GM23338 (cell line): ENCODE data around the gene APP. TPM values are rescaled to one million over a fixed set of nuclear protein-coding genes. Genes with fewer than 3 reads are reported as not detected.

ENCODE experiments used
- ATAC-seq: fragments of 200-7000 bp; cut with Tn5 transposase; 3 replicates; pipeline ENCODE4 v1.9.1; 2020
- DNase-seq: peaks from one replicate; pipeline ENCODE4 v3.0.0-alpha.2; 2015; ENCODE audit warnings: low spot score
- H2AFZ ChIP-seq: fragments of 200-600 bp; sonication (generic); 2 replicates; pipeline ENCODE4 v1.8.0; 2016; ENCODE audit warnings: antibody characterized with exemption, mild to moderate bottlenecking, moderate library complexity
- H3F3A ChIP-seq: fragments of 200-600 bp; sonication (generic); replicated peaks from 2 replicates; pipeline ENCODE4 v1.8.0; 2017; ENCODE audit warnings: antibody characterized with exemption, mixed run types, low read depth
- H3K27ac ChIP-seq: fragments of 200-600 bp; sonication (generic); 2 replicates; pipeline ENCODE4 v1.6.1; 2016; ENCODE audit warnings: low read depth
- H3K27me3 ChIP-seq: fragments of 200-600 bp; sonication (generic); 2 replicates; pipeline ENCODE4 v1.8.0; 2016; ENCODE audit warnings: mild to moderate bottlenecking, mixed run types, moderate library complexity; ENCODE audit not compliant: insufficient read depth
- H3K36me3 ChIP-seq: fragments of 200-600 bp; sonication (generic); 2 replicates; pipeline ENCODE4 v1.8.0; 2016; ENCODE audit warnings: mild to moderate bottlenecking; ENCODE audit not compliant: insufficient read depth
- H3K4me1 ChIP-seq: fragments of 200-600 bp; sonication (generic); 2 replicates; pipeline ENCODE4 v1.8.0; 2016; ENCODE audit warnings: mild to moderate bottlenecking, moderate library complexity; ENCODE audit not compliant: insufficient read depth
- H3K4me2 ChIP-seq: fragments of 200-600 bp; sonication (generic); 2 replicates; pipeline ENCODE4 v1.7.1; 2017; ENCODE audit warnings: mixed run types
- H3K4me3 ChIP-seq: fragments of 200-600 bp; sonication (generic); 2 replicates; pipeline ENCODE4 v1.6.1; 2016; ENCODE audit warnings: mixed run types
- H3K79me2 ChIP-seq: fragments of 200-600 bp; sonication (generic); replicated peaks from 2 replicates; pipeline ENCODE4 v1.8.0; 2017; ENCODE audit warnings: mild to moderate bottlenecking; ENCODE audit not compliant: insufficient read depth
- H3K9me2 ChIP-seq: fragments of 200-600 bp; sonication (generic); 2 replicates; pipeline ENCODE4 v1.8.0; 2017; ENCODE audit not compliant: insufficient read depth
- H4K20me1 ChIP-seq: fragments of 200-600 bp; sonication (generic); replicated peaks from 2 replicates; pipeline ENCODE4 v1.8.0; 2017; ENCODE audit warnings: mild to moderate bottlenecking; ENCODE audit not compliant: insufficient read depth
- H3K27ac Mint-ChIP-seq: 2 replicates; pipeline ENCODE4 v1.8.0; 2020; ENCODE audit warnings: inconsistent platforms, mild to moderate bottlenecking, moderate library complexity, mixed read lengths
- H3K27me3 Mint-ChIP-seq: 3 replicates; pipeline ENCODE4 v1.8.0; 2022; ENCODE audit warnings: low read depth, mild to moderate bottlenecking, moderate library complexity, mixed read lengths, inconsistent platforms; ENCODE audit not compliant: insufficient read depth, poor library complexity
- H3K36me3 Mint-ChIP-seq: 3 replicates; pipeline ENCODE4 v1.8.0; 2021; ENCODE audit warnings: low read depth, mild to moderate bottlenecking, inconsistent platforms, moderate library complexity, mixed read lengths
- H3K4me1 Mint-ChIP-seq: 3 replicates; pipeline ENCODE4 v1.8.0; 2020; ENCODE audit warnings: mild to moderate bottlenecking, inconsistent platforms, mixed read lengths
- H3K4me3 Mint-ChIP-seq: 3 replicates; pipeline ENCODE4 v1.8.0; 2021; ENCODE audit warnings: moderate library complexity, mild to moderate bottlenecking, inconsistent platforms, mixed read lengths
- H3K9me3 Mint-ChIP-seq: 3 replicates; pipeline ENCODE4 v1.8.0; 2020; ENCODE audit warnings: moderate library complexity, mild to moderate bottlenecking, inconsistent platforms, mixed read lengths
- CREB1 ChIP-seq: fragments of 250-450 bp; sonication (Bioruptor Pico); IDR thresholded peaks from 2 replicates; pipeline ENCODE4 v1.5.0; 2020; ENCODE audit warnings: low read depth, mild to moderate bottlenecking, moderate library complexity
- EZH2phosphoT487 ChIP-seq: fragments of 200-600 bp; sonication (generic); IDR thresholded peaks from one replicate; pipeline ENCODE4 v1.8.1; 2018; ENCODE audit warnings: antibody characterized with exemption; ENCODE audit not compliant: unreplicated experiment
- JUNB ChIP-seq: IDR thresholded peaks from one replicate; pipeline ENCODE4 v1.6.1; 2016; ENCODE audit warnings: antibody characterized with exemption; ENCODE audit not compliant: unreplicated experiment
- NANOG ChIP-seq: IDR thresholded peaks from 2 replicates; pipeline ENCODE4 v1.6.1; 2016; ENCODE audit warnings: antibody characterized with exemption, borderline replicate concordance
- POLR2AphosphoS5 ChIP-seq: IDR thresholded peaks from 2 replicates; pipeline ENCODE4 v1.6.1; 2016; ENCODE audit warnings: antibody characterized with exemption, low read depth
- STAT1 ChIP-seq: IDR thresholded peaks from one replicate; pipeline ENCODE4 v1.6.1; 2016; ENCODE audit warnings: antibody characterized with exemption; ENCODE audit not compliant: unreplicated experiment
- ZNF331 ChIP-seq: fragments of 250-450 bp; sonication (Bioruptor Pico); IDR thresholded peaks from 2 replicates; pipeline ENCODE4 v1.5.0; 2020; ENCODE audit warnings: low read depth, mild to moderate bottlenecking, moderate library complexity
- polyA plus RNA-seq: library from polyadenylated mRNA; unstranded; fragments of >200 nt; fragmentation: Nextera tagmentation; extraction: Ambion mirVana; gene quantifications from 2 replicates; pipeline ENCODE4 v1.2.1, GENCODE V29; 2016
- total RNA-seq: library from RNA; depleted of rRNA; stranded (reverse); fragments of >200 nt; shearing (Covaris generic); gene quantifications from 2 replicates; pipeline ENCODE4 v1.2.3, GENCODE V29; 2014
- TF ChIP-seq, protein P1 (sequence below): IDR thresholded peaks from one replicate; pipeline ENCODE4 v1.6.1; 2018; ENCODE audit warnings: antibody characterized with exemption; ENCODE audit not compliant: unreplicated experiment
- TF ChIP-seq, protein P2 (sequence below), 2 experiments: fragments of 200-600 bp in 1 of 2; sonication (generic) in 1 of 2; conservative IDR thresholded peaks; 2 replicates each; pipeline versions ENCODE4 v1.5.1 to v1.6.1; 2016 to 2017; ENCODE audit warnings: antibody characterized with exemption in 2 of 2, low read depth in 2 of 2, mild to moderate bottlenecking in 2 of 2, moderate library complexity in 1 of 2
- TF ChIP-seq, protein P3 (sequence below): fragments of 250-450 bp; sonication (Bioruptor Pico); IDR thresholded peaks from 2 replicates; pipeline ENCODE4 v1.5.0; 2020; ENCODE audit warnings: mild to moderate bottlenecking, moderate library complexity
- TF ChIP-seq, protein P4 (sequence below): IDR thresholded peaks from 2 replicates; pipeline ENCODE4 v1.6.1; 2016; ENCODE audit warnings: antibody characterized with exemption

The APP gene
- total and polyA plus RNA-seq, 2 experiments from 2014 or later, result 69.4 to 444 TPM

DNA sequence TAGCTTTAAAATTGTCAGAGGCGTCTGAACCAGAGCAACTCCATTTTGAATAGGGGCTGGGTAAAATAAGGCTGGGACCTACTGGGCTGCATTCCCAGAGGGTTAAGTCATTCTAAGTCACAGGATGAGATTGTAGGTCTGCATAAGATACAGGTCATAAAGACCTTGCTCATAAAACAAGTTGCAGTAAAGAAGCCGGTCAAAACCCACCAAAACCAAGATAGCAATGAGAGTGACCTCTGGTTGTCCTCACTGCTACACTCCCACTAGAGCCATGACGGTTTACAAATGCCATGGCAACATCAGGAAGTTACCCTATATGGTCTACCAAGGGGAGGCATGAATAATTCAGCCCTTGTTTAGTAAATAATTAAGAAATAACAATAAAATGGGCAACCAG lies 292.2 kb downstream of the APP start:
- peaks cover 36% of the 10 kb centered on the region for H3K36me3 Mint-ChIP-seq
- H3K27ac Mint-ChIP-seq, result no peak overlapping the region
- no peak overlapping the region for H3K4me3 ChIP-seq
- H3K27ac ChIP-seq, result no peak overlapping the region
- TF ChIP-seq ZNF331, result no peak
- TF ChIP-seq EZH2phosphoT487, result no peak
- no peak for TF ChIP-seq CREB1 (CRISPR knock-in tag)
- TF ChIP-seq POLR2AphosphoS5, result no peak
- TF ChIP-seq, protein P1, sequence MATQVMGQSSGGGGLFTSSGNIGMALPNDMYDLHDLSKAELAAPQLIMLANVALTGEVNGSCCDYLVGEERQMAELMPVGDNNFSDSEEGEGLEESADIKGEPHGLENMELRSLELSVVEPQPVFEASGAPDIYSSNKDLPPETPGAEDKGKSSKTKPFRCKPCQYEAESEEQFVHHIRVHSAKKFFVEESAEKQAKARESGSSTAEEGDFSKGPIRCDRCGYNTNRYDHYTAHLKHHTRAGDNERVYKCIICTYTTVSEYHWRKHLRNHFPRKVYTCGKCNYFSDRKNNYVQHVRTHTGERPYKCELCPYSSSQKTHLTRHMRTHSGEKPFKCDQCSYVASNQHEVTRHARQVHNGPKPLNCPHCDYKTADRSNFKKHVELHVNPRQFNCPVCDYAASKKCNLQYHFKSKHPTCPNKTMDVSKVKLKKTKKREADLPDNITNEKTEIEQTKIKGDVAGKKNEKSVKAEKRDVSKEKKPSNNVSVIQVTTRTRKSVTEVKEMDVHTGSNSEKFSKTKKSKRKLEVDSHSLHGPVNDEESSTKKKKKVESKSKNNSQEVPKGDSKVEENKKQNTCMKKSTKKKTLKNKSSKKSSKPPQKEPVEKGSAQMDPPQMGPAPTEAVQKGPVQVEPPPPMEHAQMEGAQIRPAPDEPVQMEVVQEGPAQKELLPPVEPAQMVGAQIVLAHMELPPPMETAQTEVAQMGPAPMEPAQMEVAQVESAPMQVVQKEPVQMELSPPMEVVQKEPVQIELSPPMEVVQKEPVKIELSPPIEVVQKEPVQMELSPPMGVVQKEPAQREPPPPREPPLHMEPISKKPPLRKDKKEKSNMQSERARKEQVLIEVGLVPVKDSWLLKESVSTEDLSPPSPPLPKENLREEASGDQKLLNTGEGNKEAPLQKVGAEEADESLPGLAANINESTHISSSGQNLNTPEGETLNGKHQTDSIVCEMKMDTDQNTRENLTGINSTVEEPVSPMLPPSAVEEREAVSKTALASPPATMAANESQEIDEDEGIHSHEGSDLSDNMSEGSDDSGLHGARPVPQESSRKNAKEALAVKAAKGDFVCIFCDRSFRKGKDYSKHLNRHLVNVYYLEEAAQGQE, result no peak
- TF ChIP-seq, protein P2, sequence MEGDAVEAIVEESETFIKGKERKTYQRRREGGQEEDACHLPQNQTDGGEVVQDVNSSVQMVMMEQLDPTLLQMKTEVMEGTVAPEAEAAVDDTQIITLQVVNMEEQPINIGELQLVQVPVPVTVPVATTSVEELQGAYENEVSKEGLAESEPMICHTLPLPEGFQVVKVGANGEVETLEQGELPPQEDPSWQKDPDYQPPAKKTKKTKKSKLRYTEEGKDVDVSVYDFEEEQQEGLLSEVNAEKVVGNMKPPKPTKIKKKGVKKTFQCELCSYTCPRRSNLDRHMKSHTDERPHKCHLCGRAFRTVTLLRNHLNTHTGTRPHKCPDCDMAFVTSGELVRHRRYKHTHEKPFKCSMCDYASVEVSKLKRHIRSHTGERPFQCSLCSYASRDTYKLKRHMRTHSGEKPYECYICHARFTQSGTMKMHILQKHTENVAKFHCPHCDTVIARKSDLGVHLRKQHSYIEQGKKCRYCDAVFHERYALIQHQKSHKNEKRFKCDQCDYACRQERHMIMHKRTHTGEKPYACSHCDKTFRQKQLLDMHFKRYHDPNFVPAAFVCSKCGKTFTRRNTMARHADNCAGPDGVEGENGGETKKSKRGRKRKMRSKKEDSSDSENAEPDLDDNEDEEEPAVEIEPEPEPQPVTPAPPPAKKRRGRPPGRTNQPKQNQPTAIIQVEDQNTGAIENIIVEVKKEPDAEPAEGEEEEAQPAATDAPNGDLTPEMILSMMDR (conservative IDR thresholded peaks at IDR 0.05; ENCODE audit: low read depth in 2 of 2), result no peak
- TF ChIP-seq, protein P3, sequence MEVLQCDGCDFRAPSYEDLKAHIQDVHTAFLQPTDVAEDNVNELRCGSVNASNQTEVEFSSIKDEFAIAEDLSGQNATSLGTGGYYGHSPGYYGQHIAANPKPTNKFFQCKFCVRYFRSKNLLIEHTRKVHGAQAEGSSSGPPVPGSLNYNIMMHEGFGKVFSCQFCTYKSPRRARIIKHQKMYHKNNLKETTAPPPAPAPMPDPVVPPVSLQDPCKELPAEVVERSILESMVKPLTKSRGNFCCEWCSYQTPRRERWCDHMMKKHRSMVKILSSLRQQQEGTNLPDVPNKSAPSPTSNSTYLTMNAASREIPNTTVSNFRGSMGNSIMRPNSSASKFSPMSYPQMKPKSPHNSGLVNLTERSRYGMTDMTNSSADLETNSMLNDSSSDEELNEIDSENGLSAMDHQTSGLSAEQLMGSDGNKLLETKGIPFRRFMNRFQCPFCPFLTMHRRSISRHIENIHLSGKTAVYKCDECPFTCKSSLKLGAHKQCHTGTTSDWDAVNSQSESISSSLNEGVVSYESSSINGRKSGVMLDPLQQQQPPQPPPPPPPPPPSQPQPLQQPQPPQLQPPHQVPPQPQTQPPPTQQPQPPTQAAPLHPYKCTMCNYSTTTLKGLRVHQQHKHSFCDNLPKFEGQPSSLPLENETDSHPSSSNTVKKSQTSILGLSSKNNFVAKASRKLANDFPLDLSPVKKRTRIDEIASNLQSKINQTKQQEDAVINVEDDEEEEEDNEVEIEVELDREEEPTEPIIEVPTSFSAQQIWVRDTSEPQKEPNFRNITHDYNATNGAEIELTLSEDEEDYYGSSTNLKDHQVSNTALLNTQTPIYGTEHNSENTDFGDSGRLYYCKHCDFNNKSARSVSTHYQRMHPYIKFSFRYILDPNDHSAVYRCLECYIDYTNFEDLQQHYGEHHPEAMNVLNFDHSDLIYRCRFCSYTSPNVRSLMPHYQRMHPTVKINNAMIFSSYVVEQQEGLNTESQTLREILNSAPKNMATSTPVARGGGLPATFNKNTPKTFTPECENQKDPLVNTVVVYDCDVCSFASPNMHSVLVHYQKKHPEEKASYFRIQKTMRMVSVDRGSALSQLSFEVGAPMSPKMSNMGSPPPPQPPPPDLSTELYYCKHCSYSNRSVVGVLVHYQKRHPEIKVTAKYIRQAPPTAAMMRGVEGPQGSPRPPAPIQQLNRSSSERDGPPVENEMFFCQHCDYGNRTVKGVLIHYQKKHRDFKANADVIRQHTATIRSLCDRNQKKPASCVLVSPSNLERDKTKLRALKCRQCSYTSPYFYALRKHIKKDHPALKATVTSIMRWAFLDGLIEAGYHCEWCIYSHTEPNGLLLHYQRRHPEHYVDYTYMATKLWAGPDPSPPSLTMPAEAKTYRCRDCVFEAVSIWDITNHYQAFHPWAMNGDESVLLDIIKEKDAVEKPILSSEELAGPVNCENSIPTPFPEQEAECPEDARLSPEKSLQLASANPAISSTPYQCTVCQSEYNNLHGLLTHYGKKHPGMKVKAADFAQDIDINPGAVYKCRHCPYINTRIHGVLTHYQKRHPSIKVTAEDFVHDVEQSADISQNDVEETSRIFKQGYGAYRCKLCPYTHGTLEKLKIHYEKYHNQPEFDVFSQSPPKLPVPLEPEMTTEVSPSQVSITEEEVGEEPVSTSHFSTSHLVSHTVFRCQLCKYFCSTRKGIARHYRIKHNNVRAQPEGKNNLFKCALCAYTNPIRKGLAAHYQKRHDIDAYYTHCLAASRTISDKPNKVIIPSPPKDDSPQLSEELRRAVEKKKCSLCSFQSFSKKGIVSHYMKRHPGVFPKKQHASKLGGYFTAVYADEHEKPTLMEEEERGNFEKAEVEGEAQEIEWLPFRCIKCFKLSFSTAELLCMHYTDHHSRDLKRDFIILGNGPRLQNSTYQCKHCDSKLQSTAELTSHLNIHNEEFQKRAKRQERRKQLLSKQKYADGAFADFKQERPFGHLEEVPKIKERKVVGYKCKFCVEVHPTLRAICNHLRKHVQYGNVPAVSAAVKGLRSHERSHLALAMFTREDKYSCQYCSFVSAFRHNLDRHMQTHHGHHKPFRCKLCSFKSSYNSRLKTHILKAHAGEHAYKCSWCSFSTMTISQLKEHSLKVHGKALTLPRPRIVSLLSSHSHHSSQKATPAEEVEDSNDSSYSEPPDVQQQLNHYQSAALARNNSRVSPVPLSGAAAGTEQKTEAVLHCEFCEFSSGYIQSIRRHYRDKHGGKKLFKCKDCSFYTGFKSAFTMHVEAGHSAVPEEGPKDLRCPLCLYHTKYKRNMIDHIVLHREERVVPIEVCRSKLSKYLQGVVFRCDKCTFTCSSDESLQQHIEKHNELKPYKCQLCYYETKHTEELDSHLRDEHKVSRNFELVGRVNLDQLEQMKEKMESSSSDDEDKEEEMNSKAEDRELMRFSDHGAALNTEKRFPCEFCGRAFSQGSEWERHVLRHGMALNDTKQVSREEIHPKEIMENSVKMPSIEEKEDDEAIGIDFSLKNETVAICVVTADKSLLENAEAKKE (CRISPR knock-in tag), result no peak
- no peak for TF ChIP-seq JUNB
- TF ChIP-seq NANOG, result no peak
- TF ChIP-seq STAT1, result no peak
- TF ChIP-seq, protein P4, sequence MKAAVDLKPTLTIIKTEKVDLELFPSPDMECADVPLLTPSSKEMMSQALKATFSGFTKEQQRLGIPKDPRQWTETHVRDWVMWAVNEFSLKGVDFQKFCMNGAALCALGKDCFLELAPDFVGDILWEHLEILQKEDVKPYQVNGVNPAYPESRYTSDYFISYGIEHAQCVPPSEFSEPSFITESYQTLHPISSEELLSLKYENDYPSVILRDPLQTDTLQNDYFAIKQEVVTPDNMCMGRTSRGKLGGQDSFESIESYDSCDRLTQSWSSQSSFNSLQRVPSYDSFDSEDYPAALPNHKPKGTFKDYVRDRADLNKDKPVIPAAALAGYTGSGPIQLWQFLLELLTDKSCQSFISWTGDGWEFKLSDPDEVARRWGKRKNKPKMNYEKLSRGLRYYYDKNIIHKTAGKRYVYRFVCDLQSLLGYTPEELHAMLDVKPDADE, result no peak
- ATAC-seq (no peak), DNase-seq (no peak)
- H3K4me1 ChIP-seq, result no peaks in the 10 kb centered on the region
- H3K27me3 Mint-ChIP-seq, result peaks cover 3% of the 10 kb centered on the region
- peaks cover 13% of the 10 kb centered on the region for H3K9me3 Mint-ChIP-seq
- H3K9me2 ChIP-seq, result no peaks in the 10 kb centered on the region
- no peak overlapping the region for H3K4me2 ChIP-seq
- H4K20me1 ChIP-seq, result no peaks in the 10 kb centered on the region
- H3K79me2 ChIP-seq, result no peaks in the 10 kb centered on the region
- 0 out of 3 replicates have a peak, but pooled peaks cover 3% of the 10 kb centered on the region for H3K4me1 Mint-ChIP-seq
- peaks cover 8% of the 10 kb centered on the region for H3K36me3 ChIP-seq
- H3K27me3 ChIP-seq, result no peaks in the 10 kb centered on the region
- H3K4me3 Mint-ChIP-seq, result no peak overlapping the region
- H3F3A ChIP-seq, result peaks cover 10% of the 10 kb centered on the region
- no peak overlapping the region for H2AFZ ChIP-seq
